NCI-H187 treated with DMSO at 0.1 percent for 48 hours (cell line): ENCODE measurements around the gene LRIG2.

ENCODE experiments used
- DNase-seq: peaks from one replicate; lab custom pipeline; 2025; lab: John Stamatoyannopoulos, UW

LRIG2 gene

GRCh38 chr1:113168946-113169345, 95.9 kb downstream of the LRIG2 start:
- no peak for DNase-seq

DNA sequence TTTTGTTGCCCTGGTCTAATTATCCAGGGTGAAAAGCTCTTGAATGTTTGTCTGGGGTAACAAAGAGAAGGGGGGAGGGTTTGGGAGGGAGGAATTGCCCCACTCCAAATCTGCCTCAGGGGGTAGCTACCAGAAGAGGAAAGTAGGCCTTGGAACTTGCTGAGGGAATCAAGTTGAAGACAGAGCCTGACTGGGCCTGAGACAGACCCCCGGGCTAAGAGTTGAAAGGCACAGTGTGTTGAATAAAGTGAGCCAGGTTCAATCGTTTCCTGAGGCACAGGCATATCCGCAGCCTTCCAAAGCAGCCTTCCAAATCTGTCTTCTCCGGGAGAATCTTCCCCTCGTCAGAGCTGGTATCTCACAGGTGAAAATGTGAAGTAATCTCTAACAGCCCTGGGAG, 96.6 kb downstream of the LRIG2 start:
- no peak for DNase-seq

- no peak for DNase-seq
Measured at GRCh38 chr1:113170519-113170918, 97.5 kb downstream of the LRIG2 start.

DNA sequence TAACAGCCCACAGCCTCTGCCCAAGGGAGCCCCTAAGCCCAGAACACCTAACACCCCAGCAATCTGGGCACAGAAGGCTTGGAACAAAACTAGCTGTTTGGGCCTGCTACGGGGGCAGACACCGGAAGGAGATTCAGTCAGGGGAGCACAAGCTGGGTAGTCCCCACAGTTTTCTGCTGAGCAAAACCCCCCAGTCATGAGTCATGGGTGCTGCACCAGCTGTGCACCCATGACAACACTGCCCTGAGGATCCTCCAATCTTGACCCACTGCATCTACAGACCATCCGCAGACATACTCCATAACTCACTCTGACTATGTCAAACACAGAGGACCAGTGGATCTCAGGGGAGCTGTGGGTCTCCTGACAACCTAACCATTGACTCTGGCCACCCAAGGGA, 105.1 kb downstream of the LRIG2 start:
- DNase-seq, result no peak

DNA sequence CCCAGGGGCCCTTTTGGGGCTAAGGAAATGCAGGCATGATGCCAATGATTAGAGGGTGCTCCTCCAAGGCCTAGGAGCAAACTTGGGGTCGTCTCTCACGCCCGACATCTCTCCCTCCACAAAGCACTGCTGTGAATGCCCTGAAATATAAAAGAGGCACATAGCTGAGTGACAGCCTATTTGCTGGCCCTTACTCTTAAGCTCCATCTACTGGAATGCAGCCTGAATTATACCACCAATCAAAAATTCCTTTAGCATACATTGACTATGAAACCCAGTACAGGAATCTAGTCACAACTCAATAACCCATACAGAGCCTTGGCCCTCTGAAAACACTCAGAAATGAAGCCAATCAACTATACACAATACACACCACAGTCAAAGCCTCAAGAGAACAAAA, 105.5 kb downstream of the LRIG2 start:
- no peak for DNase-seq
